Dermis lymphatic vessel endothelial cell (primary cell): ENCODE measurements around the gene ZNF506. TPM values are rescaled to one million over a fixed set of nuclear protein-coding genes. Genes with fewer than 3 reads are reported as not detected.

Experiments
- total RNA-seq: library from RNA; depleted of rRNA; stranded (reverse); fragments of >200 nt; gene quantifications from 2 replicates; pipeline ENCODE4 v1.2.1, GENCODE V29; 2014

ZNF506 gene
- 5.1 and 10.8 TPM in 2 replicates for total RNA-seq

DNA sequence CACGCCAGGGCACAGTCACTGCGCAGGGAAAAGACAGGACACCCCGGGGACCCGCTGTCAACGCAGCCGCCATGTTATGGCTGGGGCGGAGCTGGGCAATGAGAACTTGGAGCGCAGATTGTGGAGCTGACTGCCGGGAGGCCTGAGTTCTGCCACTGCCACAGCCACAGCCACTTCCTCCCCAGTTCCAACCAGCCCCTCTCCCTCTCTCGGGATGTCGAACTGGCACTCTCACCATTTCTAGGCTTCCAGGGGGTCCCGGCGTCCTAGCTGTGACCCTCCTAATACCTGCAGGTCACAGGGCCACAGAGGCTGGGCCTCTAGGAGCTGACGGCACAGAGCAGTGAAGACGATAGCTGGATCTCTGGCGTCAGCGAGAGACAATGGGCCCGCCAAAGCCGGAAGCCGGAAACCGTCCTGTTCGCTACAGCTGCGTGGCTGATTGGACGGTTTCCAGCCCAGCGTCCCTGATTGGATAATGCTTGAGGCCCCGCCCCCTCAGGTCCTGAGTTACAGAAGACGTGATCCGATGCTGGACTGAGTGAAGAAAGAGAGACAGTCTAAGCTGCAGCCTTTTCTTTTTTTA lies at the start of gene ZNF506:
Gene ZNF506 (minus strand): TSS at position 385 of the 586 bp plus-strand sequence. CDS start 147 bp downstream, at position 238.

DNA sequence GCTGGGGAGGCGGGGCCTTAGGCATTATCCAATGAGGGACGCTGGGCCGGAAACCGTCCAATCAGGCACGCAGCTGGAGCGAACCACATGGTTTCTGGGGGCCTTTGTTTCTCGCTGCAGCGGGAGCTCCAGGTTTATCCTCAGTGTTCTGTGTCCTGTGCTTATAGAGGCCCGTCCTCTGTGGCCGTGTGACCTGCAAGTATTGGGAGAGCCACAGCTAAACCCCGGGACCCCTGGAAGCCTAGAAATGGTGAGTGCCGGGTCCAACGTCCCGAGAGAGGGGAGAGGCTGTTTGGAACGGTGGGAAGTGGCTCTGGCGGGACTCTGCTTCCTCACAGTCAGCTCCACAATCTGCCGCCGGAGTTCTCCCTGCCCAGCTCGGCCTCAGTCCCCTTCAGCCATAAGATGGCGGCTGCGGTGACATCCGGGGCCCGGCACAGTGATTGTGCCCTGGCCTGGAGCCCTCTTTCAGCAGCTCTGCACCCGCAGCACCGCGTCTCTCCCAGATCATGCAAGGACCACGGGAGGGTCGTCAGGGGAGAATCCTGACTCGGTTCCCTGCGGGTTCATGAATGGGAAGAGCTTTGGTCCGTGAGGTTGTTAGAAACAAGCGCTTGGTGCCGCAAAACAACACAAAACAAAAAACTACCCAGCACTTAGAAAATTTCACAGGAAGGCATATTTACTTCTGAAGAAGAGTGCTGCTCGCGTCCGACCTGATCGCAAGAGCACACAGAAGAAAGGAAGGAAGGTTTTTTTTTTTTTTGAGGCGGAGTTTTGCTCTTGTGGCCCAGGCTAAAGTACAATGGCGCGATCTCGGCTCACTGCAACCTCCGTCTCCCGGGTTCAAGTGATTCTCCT lies 44.4 kb upstream of the ZNF506 start, which contains the start of gene ZNF253:
Gene ZNF253 (plus strand): TSS at position 133 of the 861 bp plus-strand sequence. CDS start 115 bp downstream, at position 248.

Other genes starting within 250 kb of the ZNF506 start
- not detected in 2 replicates for gene PBX4, start 203.1 kb downstream of the ZNF506 start, total RNA-seq
- 0.52 and 0.54 TPM in 2 replicates for gene LPAR2, start 193.5 kb downstream of the ZNF506 start, total RNA-seq
- gene GMIP, start 178.1 kb downstream of the ZNF506 start, total RNA-seq, result 4.6 and 4.7 TPM in 2 replicates
- 14.0 and 20.7 TPM in 2 replicates for gene ATP13A1, start 158.1 kb downstream of the ZNF506 start, total RNA-seq
- 10.3 and 15.1 TPM in 2 replicates for gene ZNF101, start 152.9 kb downstream of the ZNF506 start, total RNA-seq
- 4.3 and 6.0 TPM in 2 replicates for gene ZNF14, start 88.6 kb downstream of the ZNF506 start, total RNA-seq
- 2.5 and 5.5 TPM in 2 replicates for gene ZNF253, start 44.1 kb upstream of the ZNF506 start, total RNA-seq
- gene ZNF93, start 79.2 kb upstream of the ZNF506 start, total RNA-seq, result 3.0 and 3.4 TPM in 2 replicates
- gene ZNF682, start 217.8 kb upstream of the ZNF506 start, total RNA-seq, result 1.6 TPM in 2 replicates